ENCODE data around the gene SNX27.

DNA sequence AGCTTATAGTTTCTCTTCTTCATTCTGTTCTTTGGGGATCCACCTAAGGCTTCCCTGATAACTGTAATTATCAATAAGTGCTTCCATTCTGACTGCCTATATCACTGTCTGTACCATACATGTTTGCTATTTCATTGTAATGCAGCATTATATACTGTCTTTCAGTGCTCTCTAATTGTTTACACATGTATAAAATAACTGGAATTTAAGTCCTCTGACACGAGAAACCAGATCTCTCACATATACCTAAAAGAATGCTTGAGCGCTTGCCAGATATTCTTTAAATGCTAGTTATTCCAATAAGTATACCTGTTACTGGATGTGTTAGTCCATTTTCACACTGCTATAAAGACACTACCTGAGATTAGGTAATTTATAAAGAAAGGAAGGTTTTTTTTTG, 70.1 kb downstream of the SNX27 start:
- TF ChIP-seq, protein P1, sequence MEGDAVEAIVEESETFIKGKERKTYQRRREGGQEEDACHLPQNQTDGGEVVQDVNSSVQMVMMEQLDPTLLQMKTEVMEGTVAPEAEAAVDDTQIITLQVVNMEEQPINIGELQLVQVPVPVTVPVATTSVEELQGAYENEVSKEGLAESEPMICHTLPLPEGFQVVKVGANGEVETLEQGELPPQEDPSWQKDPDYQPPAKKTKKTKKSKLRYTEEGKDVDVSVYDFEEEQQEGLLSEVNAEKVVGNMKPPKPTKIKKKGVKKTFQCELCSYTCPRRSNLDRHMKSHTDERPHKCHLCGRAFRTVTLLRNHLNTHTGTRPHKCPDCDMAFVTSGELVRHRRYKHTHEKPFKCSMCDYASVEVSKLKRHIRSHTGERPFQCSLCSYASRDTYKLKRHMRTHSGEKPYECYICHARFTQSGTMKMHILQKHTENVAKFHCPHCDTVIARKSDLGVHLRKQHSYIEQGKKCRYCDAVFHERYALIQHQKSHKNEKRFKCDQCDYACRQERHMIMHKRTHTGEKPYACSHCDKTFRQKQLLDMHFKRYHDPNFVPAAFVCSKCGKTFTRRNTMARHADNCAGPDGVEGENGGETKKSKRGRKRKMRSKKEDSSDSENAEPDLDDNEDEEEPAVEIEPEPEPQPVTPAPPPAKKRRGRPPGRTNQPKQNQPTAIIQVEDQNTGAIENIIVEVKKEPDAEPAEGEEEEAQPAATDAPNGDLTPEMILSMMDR (IDR thresholded peaks at IDR 0.05; ENCODE audit: low read depth, low read length) = no peak
- TF ChIP-seq, protein P2, sequence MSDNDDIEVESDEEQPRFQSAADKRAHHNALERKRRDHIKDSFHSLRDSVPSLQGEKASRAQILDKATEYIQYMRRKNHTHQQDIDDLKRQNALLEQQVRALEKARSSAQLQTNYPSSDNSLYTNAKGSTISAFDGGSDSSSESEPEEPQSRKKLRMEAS (IDR thresholded peaks at IDR 0.05; ENCODE audit: low read depth, low read length) = no peak

Data from NB4 (cell line).